Activated naive CD8-positive, alpha-beta T cell treated with anti-CD3 and anti-CD28 coated beads, Interleukin-2, amount 10 ng/mL, durations not matched to agents 7 days and 5 days (primary cell): ENCODE data around the gene AASDHPPT. TPM values are rescaled to one million over a fixed set of nuclear protein-coding genes. Genes with fewer than 3 reads are reported as not detected.
"Not testable (repeated sequence)": the region's sequence is repeated elsewhere in the genome, so short reads cannot be mapped to it uniquely, and the experiment has no call there.

Experiments
- ATAC-seq: fragments of 150-1000 bp; cut with Tn5 transposase; one replicate; pipeline ENCODE4 v1.10.0; 2021; ENCODE audit warnings: low read depth, moderate library complexity
- POLR2A ChIA-PET: fragments of 350-600 bp; sonication (Branson Sonifier 250); formaldehyde crosslinking; loops from one replicate; lab custom pipeline; 2021; ENCODE audit warnings: antibody characterized with exemption; lab: Charles Lee
- DNase-seq: peaks from one replicate; pipeline ENCODE4 v3.0.0; 2021
- H3K27ac Mint-ChIP-seq: one replicate; pipeline ENCODE4 v1.8.0; 2022; ENCODE audit warnings: mild to moderate bottlenecking, mixed read lengths
- H3K27me3 Mint-ChIP-seq: one replicate; pipeline ENCODE4 v1.8.0; 2022; ENCODE audit warnings: mild to moderate bottlenecking, moderate library complexity, mixed read lengths
- H3K36me3 Mint-ChIP-seq: one replicate; pipeline ENCODE4 v1.8.0; 2021; ENCODE audit warnings: mild to moderate bottlenecking, mixed read lengths
- H3K4me1 Mint-ChIP-seq: one replicate; pipeline ENCODE4 v1.8.0; 2021; ENCODE audit warnings: mixed read lengths
- H3K4me3 Mint-ChIP-seq: one replicate; pipeline ENCODE4 v1.8.0; 2022; ENCODE audit warnings: mild to moderate bottlenecking, moderate library complexity, mixed read lengths
- H3K9me3 Mint-ChIP-seq: one replicate; pipeline ENCODE4 v1.8.0; 2021; ENCODE audit warnings: mixed read lengths
- total RNA-seq, 2 experiments: library from RNA; stranded (reverse); gene quantifications; one replicate each; pipeline ENCODE4 v1.2.3, GENCODE V29; 2021

The AASDHPPT gene
- 10 to 100 TPM; 29.8 to 33.9 TPM for total RNA-seq

- Mint-ChIP-seq H3K27ac (peak within 1 kb of the TSS; percentile 95), H3K4me1 (peaks cover 37% of the 10 kb centered on the region), H3K27me3 (no peaks in the 10 kb centered on the region), H3K4me3 (peak within 1 kb of the TSS; percentile 97), H3K36me3 (peaks cover 20% of the 10 kb centered on the region), H3K9me3 (no peaks in the 10 kb centered on the region)
- DNase-seq (no peak), ATAC-seq (peak; percentile 16)
- POLR2A ChIA-PET, result interaction anchor here (1.0 to 1.4 kb wide), 2 partner anchors 55 to 1380 kb away, joined by 3 to 6 read pairs; partner anchors contain the start of genes CWF19L2 and MSANTD4
Measured at GRCh38 chr11:106077609-106078455, at the start of gene AASDHPPT. AASDHPPT (plus strand) TSS chr11:106077662; CDS start chr11:106077711, 49 bp downstream.

GRCh38 chr11:106030609-106031008 is 46.9 kb upstream of the AASDHPPT start:
- Mint-ChIP-seq H3K27me3 (peaks cover 16% of the 10 kb centered on the region), H3K4me3 (no peak overlapping the region)
- no peak for ATAC-seq

GRCh38 chr11:106031202-106031810 is 46.2 kb upstream of the AASDHPPT start:
- peaks cover 19% of the 10 kb centered on the region for H3K27me3 Mint-ChIP-seq
- no peaks in the 10 kb centered on the region for H3K36me3 Mint-ChIP-seq
- peaks cover 3% of the 10 kb centered on the region for H3K9me3 Mint-ChIP-seq
- POLR2A ChIA-PET, result no interaction called here
- no peak overlapping the region for H3K27ac Mint-ChIP-seq
- no peak overlapping the region for H3K4me3 Mint-ChIP-seq
- ATAC-seq (no peak), DNase-seq (no peak)
- H3K4me1 Mint-ChIP-seq, result no peaks in the 10 kb centered on the region

More at GRCh38 chr11:106030609-106031008, 46.9 kb upstream of the AASDHPPT start:
- Mint-ChIP-seq H3K9me3 (peaks cover 3% of the 10 kb centered on the region), H3K4me1 (no peaks in the 10 kb centered on the region), H3K36me3 (no peaks in the 10 kb centered on the region), H3K27ac (no peak overlapping the region)
- DNase-seq, result no peak
- POLR2A ChIA-PET, result no interaction called here

GRCh38 chr11:106031936-106032335 is 45.5 kb upstream of the AASDHPPT start:
- no peaks in the 10 kb centered on the region for H3K4me1 Mint-ChIP-seq
- H3K27me3 Mint-ChIP-seq, result peaks cover 17% of the 10 kb centered on the region
- H3K4me3 Mint-ChIP-seq, result no peak overlapping the region
- H3K9me3 Mint-ChIP-seq, result peaks cover 3% of the 10 kb centered on the region
- DNase-seq, result no peak
- no peaks in the 10 kb centered on the region for H3K36me3 Mint-ChIP-seq
- no peak overlapping the region for H3K27ac Mint-ChIP-seq
- no peak for ATAC-seq
- POLR2A ChIA-PET, result no interaction called here

- H3K4me3 Mint-ChIP-seq, result no peak overlapping the region
- no peak for ATAC-seq
- POLR2A ChIA-PET, result no interaction called here
- no peaks in the 10 kb centered on the region for H3K36me3 Mint-ChIP-seq
- H3K4me1 Mint-ChIP-seq, result no peaks in the 10 kb centered on the region
- no peak for DNase-seq
- peaks cover 17% of the 10 kb centered on the region for H3K27me3 Mint-ChIP-seq
- no peak overlapping the region for H3K27ac Mint-ChIP-seq
- H3K9me3 Mint-ChIP-seq, result no peaks in the 10 kb centered on the region
Measured at GRCh38 chr11:106032861-106033260, 44.6 kb upstream of the AASDHPPT start.

- POLR2A ChIA-PET, result no interaction called here
- ATAC-seq (no peak), DNase-seq (no peak)
- H3K27ac Mint-ChIP-seq, result no peak overlapping the region
- H3K4me1 Mint-ChIP-seq, result no peaks in the 10 kb centered on the region
- peaks cover 9% of the 10 kb centered on the region for H3K27me3 Mint-ChIP-seq
- no peaks in the 10 kb centered on the region for H3K9me3 Mint-ChIP-seq
- H3K36me3 Mint-ChIP-seq, result no peaks in the 10 kb centered on the region
- H3K4me3 Mint-ChIP-seq, result no peak overlapping the region
Measured at GRCh38 chr11:106043540-106043939, 33.9 kb upstream of the AASDHPPT start.

- DNase-seq, result no peak
- H3K4me1 Mint-ChIP-seq, result no peaks in the 10 kb centered on the region
- ATAC-seq, result no peak
- H3K9me3 Mint-ChIP-seq, result no peaks in the 10 kb centered on the region
- peaks cover 9% of the 10 kb centered on the region for H3K27me3 Mint-ChIP-seq
- POLR2A ChIA-PET, result no interaction called here
- no peak overlapping the region for H3K4me3 Mint-ChIP-seq
- no peaks in the 10 kb centered on the region for H3K36me3 Mint-ChIP-seq
- H3K27ac Mint-ChIP-seq, result no peak overlapping the region
Measured at GRCh38 chr11:106047631-106048030, 29.8 kb upstream of the AASDHPPT start.

GRCh38 chr11:106049727-106050476 is 27.6 kb upstream of the AASDHPPT start:
- Mint-ChIP-seq H3K4me1 (no peaks in the 10 kb centered on the region), H3K4me3 (no peak overlapping the region), H3K9me3 (no peaks in the 10 kb centered on the region), H3K27ac (no peak overlapping the region), H3K27me3 (peaks cover 6% of the 10 kb centered on the region), H3K36me3 (peaks cover 4% of the 10 kb centered on the region)
- no peak for ATAC-seq
- POLR2A ChIA-PET, result no interaction called here
- DNase-seq, result no peak

- Mint-ChIP-seq H3K36me3 (peaks cover 4% of the 10 kb centered on the region), H3K27ac (no peak overlapping the region), H3K27me3 (peaks cover under 1% of the 10 kb centered on the region), H3K4me3 (no peak overlapping the region), H3K9me3 (no peaks in the 10 kb centered on the region), H3K4me1 (no peaks in the 10 kb centered on the region)
- DNase-seq (no peak), ATAC-seq (no peak)
- POLR2A ChIA-PET, result no interaction called here
Measured at GRCh38 chr11:106051103-106051502, 26.4 kb upstream of the AASDHPPT start.

- ATAC-seq, DNase-seq, H3K9me3 Mint-ChIP-seq, H3K27me3 Mint-ChIP-seq, H3K4me1 Mint-ChIP-seq, POLR2A ChIA-PET, H3K4me3 Mint-ChIP-seq, H3K27ac Mint-ChIP-seq: not testable (repeated sequence)
- peaks cover 17% of the 10 kb centered on the region for H3K36me3 Mint-ChIP-seq
Measured at GRCh38 chr11:106058377-106058776, 19.1 kb upstream of the AASDHPPT start.

GRCh38 chr11:106059617-106060016 is 17.8 kb upstream of the AASDHPPT start:
- Mint-ChIP-seq H3K4me3 (no peak overlapping the region), H3K27ac (no peak overlapping the region), H3K27me3 (no peaks in the 10 kb centered on the region), H3K9me3 (no peaks in the 10 kb centered on the region), H3K4me1 (peaks cover 9% of the 10 kb centered on the region), H3K36me3 (peaks cover 14% of the 10 kb centered on the region)
- DNase-seq (no peak), ATAC-seq (no peak)
- POLR2A ChIA-PET, result no interaction called here

- Mint-ChIP-seq H3K27me3 (no peaks in the 10 kb centered on the region), H3K36me3 (peaks cover 14% of the 10 kb centered on the region), H3K4me3 (no peak overlapping the region), H3K9me3 (no peaks in the 10 kb centered on the region), H3K27ac (no peak overlapping the region), H3K4me1 (peaks cover 9% of the 10 kb centered on the region)
- POLR2A ChIA-PET, result no interaction called here
- no peak for DNase-seq
- no peak for ATAC-seq
Measured at GRCh38 chr11:106061249-106061784, 16.1 kb upstream of the AASDHPPT start.
